NCI-H2227 (cell line): ENCODE results near the gene RAPGEF1.

ENCODE experiments used
- DNase-seq: peaks from one replicate; lab custom pipeline; 2025; ENCODE audit not compliant: unreplicated experiment; lab: John Stamatoyannopoulos, UW

Gene RAPGEF1

GRCh38 chr9:131591845-131592208, 148.0 kb downstream of the RAPGEF1 start:
- DNase-seq, result no peak

- peak; percentile 42 for DNase-seq
Measured at GRCh38 chr9:131590907-131591844, 148.7 kb downstream of the RAPGEF1 start.

GRCh38 chr9:131590449-131590848, 149.4 kb downstream of the RAPGEF1 start:
- no peak for DNase-seq

- DNase-seq, result no peak
Measured at GRCh38 chr9:131589993-131590392, 149.9 kb downstream of the RAPGEF1 start.

- DNase-seq, result no peak
Measured at GRCh38 chr9:131589124-131589711, 150.7 kb downstream of the RAPGEF1 start.

GRCh38 chr9:131588396-131588795, 151.5 kb downstream of the RAPGEF1 start:
- no peak for DNase-seq

- DNase-seq, result no peak
Measured at GRCh38 chr9:131587906-131588305, 152.0 kb downstream of the RAPGEF1 start.

GRCh38 chr9:131587331-131587730, 152.5 kb downstream of the RAPGEF1 start:
- DNase-seq, result no peak

- DNase-seq, result no peak
Measured at GRCh38 chr9:131585375-131585774, 154.5 kb downstream of the RAPGEF1 start.

GRCh38 chr9:131584858-131585257, 155.0 kb downstream of the RAPGEF1 start:
- no peak for DNase-seq

- DNase-seq, result no peak
Measured at GRCh38 chr9:131583836-131584555, 155.9 kb downstream of the RAPGEF1 start.

- no peak for DNase-seq
Measured at GRCh38 chr9:131583337-131583645, 156.6 kb downstream of the RAPGEF1 start.

GRCh38 chr9:131582466-131583336, 157.2 kb downstream of the RAPGEF1 start:
- DNase-seq, result no peak

- no peak for DNase-seq
Measured at GRCh38 chr9:131582056-131582455, 157.8 kb downstream of the RAPGEF1 start.

- DNase-seq, result no peak
Measured at GRCh38 chr9:131580358-131580757, 159.5 kb downstream of the RAPGEF1 start.

- no peak for DNase-seq
Measured at GRCh38 chr9:131579789-131580211, 160.1 kb downstream of the RAPGEF1 start.

- DNase-seq, result no peak
Measured at GRCh38 chr9:131578731-131579504, 161.0 kb downstream of the RAPGEF1 start.

GRCh38 chr9:131578021-131578420, 161.9 kb downstream of the RAPGEF1 start:
- DNase-seq, result no peak

GRCh38 chr9:131577005-131578000, 162.6 kb downstream of the RAPGEF1 start:
- DNase-seq, result no peak
